Astrocyte (in vitro differentiated cells and primary cell): ENCODE results near the gene TMPRSS9. TPM values are rescaled to one million over a fixed set of nuclear protein-coding genes. Genes with fewer than 3 reads are reported as not detected.
"Not testable (repeated sequence)": the region's sequence is repeated elsewhere in the genome, so short reads cannot be mapped to it uniquely, and the experiment has no call there.

Source experiments
- DNase-seq: peaks from one replicate; pipeline ENCODE4 v3.0.0-alpha.2; 2010; ENCODE audit warnings: low read depth
- FAIRE-seq: peaks from 2 replicates; lab custom pipeline; 2011; peaks lifted over from hg19 to GRCh38; lab: Jason Lieb, UNC
- H2AFZ ChIP-seq: 2 replicates; pipeline ENCODE4 v1.6.0; 2012; ENCODE audit warnings: low read depth, low read length, inconsistent platforms
- H3K27ac ChIP-seq: 2 replicates; pipeline ENCODE4 v1.5.1; 2011; ENCODE audit warnings: low read depth, low read length, inconsistent platforms
- H3K27me3 ChIP-seq: 2 replicates; pipeline ENCODE4 v1.6.0; 2011; ENCODE audit warnings: low read length, inconsistent platforms; ENCODE audit not compliant: insufficient read depth
- H3K36me3 ChIP-seq: 2 replicates; pipeline ENCODE4 v1.5.1; 2011; ENCODE audit warnings: low read length, inconsistent platforms; ENCODE audit not compliant: insufficient read depth
- H3K4me1 ChIP-seq: 2 replicates; pipeline ENCODE4 v1.5.1; 2011; ENCODE audit warnings: low read length, inconsistent platforms; ENCODE audit not compliant: insufficient read depth
- H3K4me2 ChIP-seq: 2 replicates; pipeline ENCODE4 v1.6.0; 2012; ENCODE audit warnings: low read length, inconsistent platforms
- H3K4me3 ChIP-seq: 2 replicates; pipeline ENCODE4 v1.5.1; 2011; ENCODE audit warnings: low read depth, mild to moderate bottlenecking, low read length, inconsistent platforms; ENCODE audit not compliant: insufficient read depth
- H3K79me2 ChIP-seq: 2 replicates; pipeline ENCODE4 v1.6.0; 2012; ENCODE audit warnings: mild to moderate bottlenecking, low read length, inconsistent platforms; ENCODE audit not compliant: insufficient read depth
- H3K9ac ChIP-seq: 2 replicates; pipeline ENCODE4 v1.6.0; 2012; ENCODE audit warnings: mild to moderate bottlenecking, low read length, inconsistent platforms
- H3K9me3 ChIP-seq: 2 replicates; pipeline ENCODE4 v1.5.1; 2012; ENCODE audit warnings: low read depth, mild to moderate bottlenecking, low read length, inconsistent platforms; ENCODE audit not compliant: insufficient read depth
- H4K20me1 ChIP-seq: 2 replicates; pipeline ENCODE4 v1.6.0; 2012; ENCODE audit warnings: low read length, inconsistent platforms; ENCODE audit not compliant: insufficient read depth
- H3K27ac Mint-ChIP-seq: one replicate; pipeline ENCODE4 v1.8.0; 2021; ENCODE audit warnings: mild to moderate bottlenecking, mixed read lengths; ENCODE audit not compliant: unreplicated experiment
- H3K27me3 Mint-ChIP-seq: one replicate; pipeline ENCODE4 v1.8.0; 2021; ENCODE audit warnings: low read depth, mixed read lengths; ENCODE audit not compliant: unreplicated experiment
- H3K36me3 Mint-ChIP-seq: one replicate; pipeline ENCODE4 v1.8.0; 2021; ENCODE audit warnings: low read depth, mixed read lengths; ENCODE audit not compliant: unreplicated experiment
- H3K4me1 Mint-ChIP-seq: one replicate; pipeline ENCODE4 v1.8.0; 2021; ENCODE audit warnings: low read depth, mixed read lengths; ENCODE audit not compliant: unreplicated experiment
- H3K4me3 Mint-ChIP-seq: one replicate; pipeline ENCODE4 v1.8.0; 2021; ENCODE audit warnings: mild to moderate bottlenecking, moderate library complexity, mixed read lengths; ENCODE audit not compliant: unreplicated experiment
- H3K9me3 Mint-ChIP-seq: one replicate; pipeline ENCODE4 v1.8.0; 2021; ENCODE audit warnings: mild to moderate bottlenecking, mixed read lengths; ENCODE audit not compliant: unreplicated experiment
- EZH2 ChIP-seq: IDR thresholded peaks from 2 replicates; pipeline ENCODE4 v1.6.1; 2012; ENCODE audit warnings: mild to moderate bottlenecking, low read length, inconsistent platforms; ENCODE audit not compliant: insufficient read depth
- total RNA-seq: library from RNA; stranded (reverse); gene quantifications from 2 replicates; pipeline ENCODE4 v1.2.1, GENCODE V29; 2021
- TF ChIP-seq, protein P1 (sequence below): IDR thresholded peaks from 2 replicates; pipeline ENCODE4 v1.5.1; 2011; ENCODE audit warnings: low read depth, mild to moderate bottlenecking, inconsistent platforms, low read length, moderate library complexity; ENCODE audit not compliant: insufficient read depth

The TMPRSS9 gene
- total RNA-seq, 1 donor from 2014 or later, result 0.16 TPM

DNA sequence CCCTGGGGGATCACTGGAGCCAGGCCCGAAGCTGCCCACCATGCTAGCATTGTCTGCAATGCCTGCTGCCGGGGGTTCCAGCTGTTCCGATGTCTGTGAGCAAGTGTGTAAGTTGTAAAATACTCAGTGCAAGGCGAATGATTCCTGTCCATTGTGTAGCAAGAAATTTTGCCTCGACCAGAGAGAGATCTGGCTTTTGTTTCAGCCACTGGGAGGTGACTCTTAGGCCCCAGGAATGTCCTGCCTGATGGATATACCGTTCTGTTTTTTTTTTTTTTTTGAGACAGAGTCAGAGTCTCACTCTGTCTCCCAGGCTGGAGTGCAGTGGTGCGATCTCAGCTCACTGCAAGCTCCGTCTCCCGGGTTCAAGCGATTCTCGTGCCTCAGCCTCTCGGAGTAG lies 108.5 kb downstream of the TMPRSS9 start:
- H3K9ac ChIP-seq, result no peak overlapping the region
- peak overlapping the region; percentile 50 for H3K4me2 ChIP-seq
- H4K20me1 ChIP-seq, result no peaks in the 10 kb centered on the region
- no peak for FAIRE-seq
- H3K27ac Mint-ChIP-seq, result peak overlapping the region; percentile 97
- H3K4me1 ChIP-seq, result peaks cover 16% of the 10 kb centered on the region
- no peaks in the 10 kb centered on the region for H3K9me3 ChIP-seq
- H3K79me2 ChIP-seq, result no peaks in the 10 kb centered on the region
- H2AFZ ChIP-seq, result no peak overlapping the region
- DNase-seq, result no peak
- no peaks in the 10 kb centered on the region for H3K27me3 ChIP-seq
- no peaks in the 10 kb centered on the region for H3K36me3 Mint-ChIP-seq
- no peaks in the 10 kb centered on the region for H3K36me3 ChIP-seq
- no peak overlapping the region for H3K4me3 Mint-ChIP-seq
- H3K4me3 ChIP-seq, result no peak overlapping the region
- H3K27me3 Mint-ChIP-seq, result no peaks in the 10 kb centered on the region
- no peaks in the 10 kb centered on the region for H3K9me3 Mint-ChIP-seq
- H3K4me1 Mint-ChIP-seq, result peaks cover 11% of the 10 kb centered on the region
- no peak overlapping the region for H3K27ac ChIP-seq
- TF ChIP-seq, protein P1, sequence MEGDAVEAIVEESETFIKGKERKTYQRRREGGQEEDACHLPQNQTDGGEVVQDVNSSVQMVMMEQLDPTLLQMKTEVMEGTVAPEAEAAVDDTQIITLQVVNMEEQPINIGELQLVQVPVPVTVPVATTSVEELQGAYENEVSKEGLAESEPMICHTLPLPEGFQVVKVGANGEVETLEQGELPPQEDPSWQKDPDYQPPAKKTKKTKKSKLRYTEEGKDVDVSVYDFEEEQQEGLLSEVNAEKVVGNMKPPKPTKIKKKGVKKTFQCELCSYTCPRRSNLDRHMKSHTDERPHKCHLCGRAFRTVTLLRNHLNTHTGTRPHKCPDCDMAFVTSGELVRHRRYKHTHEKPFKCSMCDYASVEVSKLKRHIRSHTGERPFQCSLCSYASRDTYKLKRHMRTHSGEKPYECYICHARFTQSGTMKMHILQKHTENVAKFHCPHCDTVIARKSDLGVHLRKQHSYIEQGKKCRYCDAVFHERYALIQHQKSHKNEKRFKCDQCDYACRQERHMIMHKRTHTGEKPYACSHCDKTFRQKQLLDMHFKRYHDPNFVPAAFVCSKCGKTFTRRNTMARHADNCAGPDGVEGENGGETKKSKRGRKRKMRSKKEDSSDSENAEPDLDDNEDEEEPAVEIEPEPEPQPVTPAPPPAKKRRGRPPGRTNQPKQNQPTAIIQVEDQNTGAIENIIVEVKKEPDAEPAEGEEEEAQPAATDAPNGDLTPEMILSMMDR, result no peak
- no peak for TF ChIP-seq EZH2

DNA sequence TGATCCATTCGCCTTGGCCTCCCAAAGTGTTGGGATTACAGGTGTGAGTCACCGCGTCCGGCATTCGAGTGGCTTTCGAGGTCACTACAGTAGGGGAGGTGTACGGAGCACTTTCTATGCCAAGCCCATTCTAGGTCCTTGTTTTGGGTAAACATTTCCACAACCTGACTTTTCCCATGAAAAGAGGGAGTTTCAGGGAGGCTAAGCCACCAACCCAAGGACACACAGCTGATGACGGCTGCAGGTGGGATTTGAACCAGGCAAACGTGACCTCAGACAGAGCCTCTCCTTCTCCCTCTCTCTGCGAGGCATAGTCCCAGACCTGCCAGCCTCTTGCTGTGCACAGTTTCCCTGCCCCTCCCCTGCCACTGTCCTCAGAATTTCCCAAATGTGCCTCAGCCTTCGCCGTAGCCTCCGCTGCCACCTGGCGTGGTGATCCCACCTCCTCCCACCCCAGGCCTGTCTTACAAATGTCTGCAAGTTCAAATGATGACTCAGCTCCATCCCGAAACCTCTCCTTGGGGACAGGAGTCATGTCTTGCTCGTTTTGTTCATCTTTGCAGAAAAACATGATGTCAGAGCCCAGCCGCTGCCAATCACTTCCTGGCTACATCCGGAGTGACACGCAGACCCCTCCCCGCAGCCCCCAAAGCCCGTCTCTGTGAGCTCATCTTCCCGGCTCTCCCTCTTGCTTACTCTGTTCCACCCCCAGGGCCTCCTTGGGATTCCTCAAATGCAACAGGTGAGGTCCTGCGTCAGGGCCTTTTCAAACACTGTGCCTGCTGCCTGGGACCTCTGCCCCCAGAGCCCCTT lies 109.2 kb downstream of the TMPRSS9 start:
- no peaks in the 10 kb centered on the region for H3K79me2 ChIP-seq
- H3K27me3 ChIP-seq, result no peaks in the 10 kb centered on the region
- H3K27me3 Mint-ChIP-seq, result no peaks in the 10 kb centered on the region
- peaks cover 11% of the 10 kb centered on the region for H3K4me1 Mint-ChIP-seq
- H3K4me3 ChIP-seq, result no peak overlapping the region
- H4K20me1 ChIP-seq, result no peaks in the 10 kb centered on the region
- H3K9me3 Mint-ChIP-seq, result no peaks in the 10 kb centered on the region
- DNase-seq (peak; percentile 80), FAIRE-seq (peak; percentile 73)
- peak overlapping the region; percentile 34 for H2AFZ ChIP-seq
- no peak for TF ChIP-seq EZH2
- TF ChIP-seq, protein P1, result no peak
- peaks cover 16% of the 10 kb centered on the region for H3K4me1 ChIP-seq
- no peaks in the 10 kb centered on the region for H3K9me3 ChIP-seq
- H3K27ac Mint-ChIP-seq, result peak overlapping the region; percentile 97
- H3K36me3 Mint-ChIP-seq, result no peaks in the 10 kb centered on the region
- H3K9ac ChIP-seq, result peak overlapping the region; percentile 39
- H3K27ac ChIP-seq, result peak overlapping the region; percentile 50
- no peaks in the 10 kb centered on the region for H3K36me3 ChIP-seq
- peak overlapping the region; percentile 67 for H3K4me3 Mint-ChIP-seq
- peak overlapping the region; percentile 50 for H3K4me2 ChIP-seq

GRCh38 chr19:2469915-2470200 lies 109.8 kb downstream of the TMPRSS9 start:
- not testable (repeated sequence) for H4K20me1 ChIP-seq, H3K4me1 Mint-ChIP-seq, H3K4me3 ChIP-seq, DNase-seq, H3K9me3 Mint-ChIP-seq, H3K79me2 ChIP-seq, H3K36me3 ChIP-seq, H3K36me3 Mint-ChIP-seq, H3K27me3 ChIP-seq, FAIRE-seq, H3K27me3 Mint-ChIP-seq, H3K9me3 ChIP-seq, H2AFZ ChIP-seq
- Histone ChIP-seq H3K4me1 (peaks cover 17% of the 10 kb centered on the region), H3K9ac (peak overlapping the region; percentile 39), H3K4me2 (peak overlapping the region; percentile 50), H3K27ac (peak overlapping the region; percentile 8)
- peak overlapping the region; percentile 97 for H3K27ac Mint-ChIP-seq
- peak overlapping the region; percentile 67 for H3K4me3 Mint-ChIP-seq
